Neural cell (in vitro differentiated cells): ENCODE data around the gene UIMC1. TPM values are rescaled to one million over a fixed set of nuclear protein-coding genes. Genes with fewer than 3 reads are reported as not detected.

Experiments used
- H2AFZ ChIP-seq: fragments of 200-600, 300-800 bp; sonication (generic), shearing (Covaris generic); 2 replicates; pipeline ENCODE4 v1.6.0; 2014; ENCODE audit warnings: low read depth, mild to moderate bottlenecking, antibody characterized with exemption, low read length, moderate library complexity
- H3F3A ChIP-seq: fragments of 200-600 bp; shearing (Covaris generic); 2 replicates; pipeline ENCODE4 v1.6.1; 2016; ENCODE audit warnings: mild to moderate bottlenecking, moderate library complexity, mixed read lengths, antibody characterized with exemption, low read length; ENCODE audit not compliant: insufficient read depth, poor library complexity, severe bottlenecking
- H3K27ac ChIP-seq: fragments of 200-600, 300-800 bp; sonication (generic), shearing (Covaris generic); 2 replicates; pipeline ENCODE4 v1.5.1; 2014; ENCODE audit warnings: mild to moderate bottlenecking, low read length, moderate library complexity
- H3K27me3 ChIP-seq: fragments of 300-800, 200-600 bp; sonication (generic), shearing (Covaris generic); 2 replicates; pipeline ENCODE4 v1.6.0; 2014; ENCODE audit warnings: mild to moderate bottlenecking, low read depth, low read length, moderate library complexity; ENCODE audit not compliant: insufficient read depth
- H3K36me3 ChIP-seq: fragments of 300-800, 200-600 bp; sonication (generic), shearing (Covaris generic); 2 replicates; pipeline ENCODE4 v1.5.1; 2014; ENCODE audit warnings: mild to moderate bottlenecking, antibody characterized with exemption, low read length, moderate library complexity; ENCODE audit not compliant: insufficient read depth
- H3K4me2 ChIP-seq: fragments of 300-800, 200-600 bp; sonication (generic), shearing (Covaris generic); 2 replicates; pipeline ENCODE4 v1.6.0; 2014; ENCODE audit warnings: mild to moderate bottlenecking, low read length
- H3K4me3 ChIP-seq: fragments of 300-800, 200-600 bp; sonication (generic), shearing (Covaris generic); 2 replicates; pipeline ENCODE4 v1.5.1; 2014; ENCODE audit warnings: mild to moderate bottlenecking, low read length, moderate library complexity
- H3K79me2 ChIP-seq: fragments of 200-600 bp; shearing (Covaris generic); replicated peaks from 2 replicates; pipeline ENCODE4 v1.6.0; 2014; ENCODE audit warnings: mild to moderate bottlenecking, low read length, moderate library complexity; ENCODE audit not compliant: insufficient read depth
- H3K9ac ChIP-seq: fragments of 300-800, 200-600 bp; sonication (generic), shearing (Covaris generic); 2 replicates; pipeline ENCODE4 v1.6.1; 2016; ENCODE audit warnings: mild to moderate bottlenecking, low read length, mixed read lengths
- H3K9me2 ChIP-seq: fragments of 200-600 bp; shearing (Covaris generic); 2 replicates; pipeline ENCODE4 v1.6.1; 2016; ENCODE audit warnings: mild to moderate bottlenecking, low read length, mixed read lengths; ENCODE audit not compliant: insufficient read depth
- H3K9me3 ChIP-seq: fragments of 200-600, 300-800 bp; sonication (generic), shearing (Covaris generic); 2 replicates; pipeline ENCODE4 v1.6.1; 2016; ENCODE audit warnings: mild to moderate bottlenecking, mixed run types, low read length, moderate library complexity, mixed read lengths
- H4K20me1 ChIP-seq: fragments of 200-600 bp; shearing (Covaris generic); 2 replicates; pipeline ENCODE4 v1.6.1; 2016; ENCODE audit warnings: mild to moderate bottlenecking, mixed run types; ENCODE audit not compliant: insufficient read depth
- EP300 ChIP-seq: fragments of 450-650 bp; conservative IDR thresholded peaks from 2 replicates; pipeline ENCODE4 v1.6.1; 2014; ENCODE audit warnings: antibody characterized with exemption, mild to moderate bottlenecking, moderate library complexity; ENCODE audit not compliant: poor library complexity, severe bottlenecking
- EZH2 ChIP-seq: fragments of 200-600, 300-800 bp; shearing (Covaris generic), sonication (generic); IDR thresholded peaks from 2 replicates; pipeline ENCODE4 v1.6.1; 2014; ENCODE audit warnings: antibody characterized with exemption, low read length, borderline replicate concordance, mild to moderate bottlenecking; ENCODE audit not compliant: insufficient read depth, poor library complexity, severe bottlenecking
- MXI1 ChIP-seq: fragments of 450-650 bp; conservative IDR thresholded peaks from 2 replicates; pipeline ENCODE4 v1.6.1; 2014; ENCODE audit warnings: antibody characterized with exemption, mild to moderate bottlenecking; ENCODE audit not compliant: poor library complexity, severe bottlenecking
- POLR2AphosphoS5 ChIP-seq: IDR thresholded peaks from 2 replicates; pipeline ENCODE4 v1.6.1; 2012
- RAD21 ChIP-seq: fragments of 450-650 bp; conservative IDR thresholded peaks from 2 replicates; pipeline ENCODE4 v1.6.1; 2014; ENCODE audit warnings: antibody characterized with exemption, mild to moderate bottlenecking, moderate library complexity
- SMC3 ChIP-seq: fragments of 450-650 bp; conservative IDR thresholded peaks from 2 replicates; pipeline ENCODE4 v1.6.1; 2014; ENCODE audit warnings: antibody characterized with exemption, mild to moderate bottlenecking, moderate library complexity; ENCODE audit not compliant: poor library complexity
- TAF1 ChIP-seq: IDR thresholded peaks from 2 replicates; pipeline ENCODE4 v1.6.1; 2012; ENCODE audit warnings: low read depth
- polyA plus RNA-seq: library from polyadenylated mRNA; depleted of rRNA; stranded (reverse); fragments of >200 nt; gene quantifications from 2 replicates; pipeline ENCODE4 v1.2.3, GENCODE V29; 2014
- TF ChIP-seq, protein P1 (sequence below): IDR thresholded peaks from 2 replicates; pipeline ENCODE4 v1.6.1; 2012; ENCODE audit warnings: borderline replicate concordance
- TF ChIP-seq, protein P2 (sequence below): fragments of 450-650 bp; IDR thresholded peaks from 2 replicates; pipeline ENCODE4 v1.5.1; 2014; ENCODE audit warnings: antibody characterized with exemption, mild to moderate bottlenecking, moderate library complexity; ENCODE audit not compliant: poor library complexity, severe bottlenecking

The UIMC1 gene
- polyA plus RNA-seq, 1 donor from 2014 or later: 74.0 TPM

DNA sequence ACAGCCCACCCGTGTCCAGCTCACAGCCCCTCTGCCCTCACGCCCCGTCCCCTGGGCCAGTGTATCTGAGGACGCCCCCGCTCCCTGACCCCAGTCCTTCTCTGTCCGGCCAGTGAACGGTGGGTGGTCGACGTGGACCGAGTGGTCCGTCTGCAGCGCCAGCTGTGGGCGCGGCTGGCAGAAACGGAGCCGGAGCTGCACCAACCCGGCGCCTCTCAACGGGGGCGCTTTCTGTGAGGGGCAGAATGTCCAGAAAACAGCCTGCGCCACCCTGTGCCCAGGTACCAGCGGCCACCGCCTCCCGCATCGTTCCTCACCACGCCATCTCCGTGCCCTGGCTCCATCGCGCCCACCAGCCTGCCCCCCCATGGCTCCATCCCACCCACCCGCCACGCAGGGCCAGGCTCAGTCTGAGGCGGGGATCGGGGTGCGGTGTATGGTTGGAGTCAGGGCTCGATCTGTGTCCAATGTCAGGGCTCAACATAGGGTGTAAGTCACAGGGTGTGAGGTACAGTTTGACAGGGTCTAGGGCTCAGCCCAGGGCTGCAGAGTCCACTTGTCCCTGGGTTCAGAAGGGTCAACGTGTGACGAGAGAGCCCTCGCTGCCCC is 137.0 kb downstream of the UIMC1 start:
- Histone ChIP-seq H3K27ac (no peak overlapping the region), H3K9me2 (no peaks in the 10 kb centered on the region), H3K9me3 (no peaks in the 10 kb centered on the region), H3K79me2 (no peaks in the 10 kb centered on the region), H3K4me3 (no peak overlapping the region), H3K4me2 (no peak overlapping the region), H3K36me3 (no peaks in the 10 kb centered on the region), H3K9ac (no peak overlapping the region), H4K20me1 (no peaks in the 10 kb centered on the region), H3K27me3 (no peaks in the 10 kb centered on the region), H3F3A (no peaks in the 10 kb centered on the region), H2AFZ (no peak overlapping the region)
- TF ChIP-seq EZH2 (no peak), RAD21 (no peak), POLR2AphosphoS5 (no peak), MXI1 (no peak), TAF1 (no peak), SMC3 (no peak), EP300 (no peak)
- TF ChIP-seq, protein P1, sequence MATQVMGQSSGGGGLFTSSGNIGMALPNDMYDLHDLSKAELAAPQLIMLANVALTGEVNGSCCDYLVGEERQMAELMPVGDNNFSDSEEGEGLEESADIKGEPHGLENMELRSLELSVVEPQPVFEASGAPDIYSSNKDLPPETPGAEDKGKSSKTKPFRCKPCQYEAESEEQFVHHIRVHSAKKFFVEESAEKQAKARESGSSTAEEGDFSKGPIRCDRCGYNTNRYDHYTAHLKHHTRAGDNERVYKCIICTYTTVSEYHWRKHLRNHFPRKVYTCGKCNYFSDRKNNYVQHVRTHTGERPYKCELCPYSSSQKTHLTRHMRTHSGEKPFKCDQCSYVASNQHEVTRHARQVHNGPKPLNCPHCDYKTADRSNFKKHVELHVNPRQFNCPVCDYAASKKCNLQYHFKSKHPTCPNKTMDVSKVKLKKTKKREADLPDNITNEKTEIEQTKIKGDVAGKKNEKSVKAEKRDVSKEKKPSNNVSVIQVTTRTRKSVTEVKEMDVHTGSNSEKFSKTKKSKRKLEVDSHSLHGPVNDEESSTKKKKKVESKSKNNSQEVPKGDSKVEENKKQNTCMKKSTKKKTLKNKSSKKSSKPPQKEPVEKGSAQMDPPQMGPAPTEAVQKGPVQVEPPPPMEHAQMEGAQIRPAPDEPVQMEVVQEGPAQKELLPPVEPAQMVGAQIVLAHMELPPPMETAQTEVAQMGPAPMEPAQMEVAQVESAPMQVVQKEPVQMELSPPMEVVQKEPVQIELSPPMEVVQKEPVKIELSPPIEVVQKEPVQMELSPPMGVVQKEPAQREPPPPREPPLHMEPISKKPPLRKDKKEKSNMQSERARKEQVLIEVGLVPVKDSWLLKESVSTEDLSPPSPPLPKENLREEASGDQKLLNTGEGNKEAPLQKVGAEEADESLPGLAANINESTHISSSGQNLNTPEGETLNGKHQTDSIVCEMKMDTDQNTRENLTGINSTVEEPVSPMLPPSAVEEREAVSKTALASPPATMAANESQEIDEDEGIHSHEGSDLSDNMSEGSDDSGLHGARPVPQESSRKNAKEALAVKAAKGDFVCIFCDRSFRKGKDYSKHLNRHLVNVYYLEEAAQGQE: no peak
- TF ChIP-seq, protein P2, sequence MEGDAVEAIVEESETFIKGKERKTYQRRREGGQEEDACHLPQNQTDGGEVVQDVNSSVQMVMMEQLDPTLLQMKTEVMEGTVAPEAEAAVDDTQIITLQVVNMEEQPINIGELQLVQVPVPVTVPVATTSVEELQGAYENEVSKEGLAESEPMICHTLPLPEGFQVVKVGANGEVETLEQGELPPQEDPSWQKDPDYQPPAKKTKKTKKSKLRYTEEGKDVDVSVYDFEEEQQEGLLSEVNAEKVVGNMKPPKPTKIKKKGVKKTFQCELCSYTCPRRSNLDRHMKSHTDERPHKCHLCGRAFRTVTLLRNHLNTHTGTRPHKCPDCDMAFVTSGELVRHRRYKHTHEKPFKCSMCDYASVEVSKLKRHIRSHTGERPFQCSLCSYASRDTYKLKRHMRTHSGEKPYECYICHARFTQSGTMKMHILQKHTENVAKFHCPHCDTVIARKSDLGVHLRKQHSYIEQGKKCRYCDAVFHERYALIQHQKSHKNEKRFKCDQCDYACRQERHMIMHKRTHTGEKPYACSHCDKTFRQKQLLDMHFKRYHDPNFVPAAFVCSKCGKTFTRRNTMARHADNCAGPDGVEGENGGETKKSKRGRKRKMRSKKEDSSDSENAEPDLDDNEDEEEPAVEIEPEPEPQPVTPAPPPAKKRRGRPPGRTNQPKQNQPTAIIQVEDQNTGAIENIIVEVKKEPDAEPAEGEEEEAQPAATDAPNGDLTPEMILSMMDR: no peak

DNA sequence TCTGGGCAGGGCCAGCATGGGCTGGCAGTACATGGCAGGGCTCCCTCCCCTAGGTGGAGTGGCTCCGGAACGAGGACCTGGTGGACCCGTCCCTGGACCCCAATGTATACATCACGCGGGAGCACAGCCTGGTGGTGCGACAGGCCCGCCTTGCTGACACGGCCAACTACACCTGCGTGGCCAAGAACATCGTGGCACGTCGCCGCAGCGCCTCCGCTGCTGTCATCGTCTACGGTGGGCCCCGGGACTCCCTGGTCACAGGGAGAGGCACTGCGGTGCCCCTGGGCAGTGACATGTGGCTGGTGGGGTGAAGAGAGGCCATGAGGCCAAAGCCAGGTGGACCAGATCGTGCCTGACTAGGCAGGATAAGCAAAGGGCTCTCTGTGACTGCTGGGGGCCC is 137.8 kb downstream of the UIMC1 start:
- H3K9ac ChIP-seq: no peak overlapping the region
- no peaks in the 10 kb centered on the region for H3F3A ChIP-seq
- H3K27me3 ChIP-seq: no peaks in the 10 kb centered on the region
- H3K9me3 ChIP-seq: no peaks in the 10 kb centered on the region
- no peak overlapping the region for H3K4me2 ChIP-seq
- no peaks in the 10 kb centered on the region for H3K79me2 ChIP-seq
- TF ChIP-seq RAD21 (no peak), SMC3 (no peak), POLR2AphosphoS5 (no peak), MXI1 (no peak), EZH2 (no peak), EP300 (no peak), TAF1 (no peak)
- TF ChIP-seq, protein P2: no peak
- TF ChIP-seq, protein P1: no peak
- no peaks in the 10 kb centered on the region for H3K36me3 ChIP-seq
- no peak overlapping the region for H3K27ac ChIP-seq
- H4K20me1 ChIP-seq: no peaks in the 10 kb centered on the region
- H3K4me3 ChIP-seq: no peak overlapping the region
- H2AFZ ChIP-seq: no peak overlapping the region
- H3K9me2 ChIP-seq: no peaks in the 10 kb centered on the region
